B cell (primary cell): ENCODE results near the gene CNOT8.

Experiments
- CTCF ChIP-seq: fragments of 200-600 bp; IDR thresholded peaks from one replicate; pipeline ENCODE4 v1.8.0; 2022; ENCODE audit warnings: antibody characterized with exemption, mild to moderate bottlenecking
- EZH2 ChIP-seq: IDR thresholded peaks from 2 replicates; pipeline ENCODE4 v1.6.1; 2012; ENCODE audit warnings: borderline replicate concordance, low read depth, mild to moderate bottlenecking, moderate library complexity, low read length; ENCODE audit not compliant: insufficient read depth, poor library complexity, severe bottlenecking

GRCh38 chr5:154885439-154885838 lies 27.0 kb downstream of the CNOT8 start:
- TF ChIP-seq CTCF (no peak), EZH2 (no peak)
